BJ (cell line): ENCODE measurements around the gene SPRED2. TPM values are rescaled to one million over a fixed set of nuclear protein-coding genes. Genes with fewer than 3 reads are reported as not detected.

Experiments
- CTCF ChIA-PET: fragments of 350-600 bp; formaldehyde crosslinking; extraction: SDS; loops from one replicate; lab custom pipeline; 2021; ENCODE audit warnings: antibody characterized with exemption, inconsistent platforms; lab: Yijun Ruan, JAX
- POLR2A ChIA-PET: fragments of 300-600 bp; sonication (Branson Sonifier 250); formaldehyde crosslinking; extraction: SDS; loops from one replicate; lab custom pipeline; 2021; ENCODE audit warnings: antibody characterized with exemption; lab: Charles Lee
- DNase-seq: peaks from one replicate; pipeline ENCODE4 v3.0.0-alpha.2; 2011; ENCODE audit warnings: low read depth
- H3K27me3 ChIP-seq: 2 replicates; pipeline ENCODE4 v1.6.0; 2011; ENCODE audit warnings: low read length; ENCODE audit not compliant: control insufficient read depth, insufficient read depth
- H3K36me3 ChIP-seq: 2 replicates; pipeline ENCODE4 v1.5.1; 2011; ENCODE audit warnings: low read length; ENCODE audit not compliant: control insufficient read depth, insufficient read depth
- H3K4me3 ChIP-seq: 2 replicates; pipeline ENCODE4 v1.5.1; 2011; ENCODE audit warnings: low read depth, mild to moderate bottlenecking, control low read depth, low read length
- CTCF ChIP-seq: IDR thresholded peaks from 2 replicates; pipeline ENCODE4 v1.5.1; 2011; ENCODE audit warnings: low read depth, mild to moderate bottlenecking, control low read depth, inconsistent platforms, low read length, moderate library complexity; ENCODE audit not compliant: insufficient read depth
- polyA plus RNA-seq: library from polyadenylated mRNA; depleted of rRNA; stranded (reverse); fragments of >200 nt; gene quantifications from 2 replicates; pipeline ENCODE4 v1.2.3, GENCODE V29; 2011

Gene SPRED2
- polyA plus RNA-seq, 1 experiment = 13.1 TPM

DNA sequence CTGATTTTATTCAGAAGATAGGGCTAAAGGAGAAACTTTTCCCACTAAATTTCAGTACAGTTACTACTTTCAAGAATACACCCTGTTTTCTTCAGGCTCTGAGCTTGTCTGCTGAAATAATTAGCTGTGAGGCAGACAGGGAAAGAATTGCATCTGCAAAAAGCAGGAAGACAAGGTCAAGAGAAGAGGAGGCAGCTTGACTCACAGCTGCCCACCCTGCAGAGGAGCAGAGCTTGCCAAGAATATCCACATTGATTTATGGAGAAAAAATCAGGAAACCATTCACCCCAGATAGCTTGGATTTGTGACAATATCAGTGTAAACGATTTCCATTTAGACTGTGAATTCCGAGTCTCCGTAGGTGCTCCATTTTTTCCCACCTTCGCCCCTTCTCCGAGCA lies 155.8 kb downstream of the SPRED2 start:
- POLR2A ChIA-PET = interaction anchor here (0.6 kb wide), 1 partner anchor 1728 kb away, joined by 3 read pairs; no protein-coding TSS in a partner anchor
- no peak for TF ChIP-seq CTCF
- Histone ChIP-seq H3K4me3 (no peak overlapping the region), H3K36me3 (peaks cover 1% of the 10 kb centered on the region; the same call in 1 of the 2 replicates), H3K27me3 (no peaks in the 10 kb centered on the region)
- DNase-seq = no peak
- CTCF ChIA-PET = interaction anchor here (0.7 to 2.5 kb wide), 6 partner anchors 11 to 1387 kb away, joined by 3 to 9 read pairs (median 4); no protein-coding TSS in a partner anchor

GRCh38 chr2:65275141-65275915 lies 157.1 kb downstream of the SPRED2 start:
- H3K27me3 ChIP-seq = no peaks in the 10 kb centered on the region
- no peak for TF ChIP-seq CTCF
- POLR2A ChIA-PET = interaction anchor here (0.6 kb wide), 1 partner anchor 355 kb away, joined by 3 read pairs; no protein-coding TSS in a partner anchor
- peaks cover 2% of the 10 kb centered on the region; the same call in 1 of the 2 replicates for H3K36me3 ChIP-seq
- DNase-seq = no peak
- no peak overlapping the region for H3K4me3 ChIP-seq
- CTCF ChIA-PET = interaction anchor here (0.7 to 2.5 kb wide), 3 partner anchors 10 to 75 kb away, joined by 3 to 9 read pairs (median 3); no protein-coding TSS in a partner anchor

- no peaks in the 10 kb centered on the region for H3K27me3 ChIP-seq
- DNase-seq = no peak
- ChIA-PET CTCF (interaction anchor here (1.2 kb wide), 1 partner anchor 9 kb away, joined by 4 read pairs; no protein-coding TSS in a partner anchor), POLR2A (no interaction called here)
- peaks cover 2% of the 10 kb centered on the region; the same call in 1 of the 2 replicates for H3K36me3 ChIP-seq
- H3K4me3 ChIP-seq = no peak overlapping the region
- no peak for TF ChIP-seq CTCF
Measured at GRCh38 chr2:65273344-65273743, 159.1 kb downstream of the SPRED2 start.

- Histone ChIP-seq H3K4me3 (no peak overlapping the region), H3K27me3 (no peaks in the 10 kb centered on the region), H3K36me3 (peaks cover 6% of the 10 kb centered on the region)
- CTCF ChIA-PET = interaction anchor here (1.0 to 1.2 kb wide), 2 partner anchors 279 to 287 kb away, joined by 3 read pairs; no protein-coding TSS in a partner anchor
- POLR2A ChIA-PET = no interaction called here
- no peak for DNase-seq
- TF ChIP-seq CTCF = no peak
Measured at GRCh38 chr2:65268957-65269356, 163.4 kb downstream of the SPRED2 start.

DNA sequence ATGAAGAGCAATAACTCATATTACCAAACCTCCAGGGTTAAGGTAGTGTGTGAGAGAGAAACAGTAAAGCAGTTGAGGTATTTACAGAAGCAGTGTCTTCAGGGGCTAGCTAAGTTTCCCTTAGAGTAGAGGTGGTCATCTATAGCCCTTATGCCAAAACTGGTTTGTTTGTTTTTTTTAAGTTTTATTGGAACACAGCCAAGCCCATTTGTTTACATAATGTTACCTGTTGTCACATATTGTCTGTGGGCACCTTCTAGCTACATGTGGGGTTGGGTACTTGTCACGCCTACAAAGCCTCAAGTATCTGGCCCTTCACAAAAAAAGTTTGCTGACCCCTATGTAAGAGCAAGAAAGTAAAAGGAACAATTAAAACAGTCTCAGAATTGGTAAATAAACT lies 165.4 kb downstream of the SPRED2 start:
- Histone ChIP-seq H3K36me3 (peaks cover 6% of the 10 kb centered on the region), H3K4me3 (no peak overlapping the region), H3K27me3 (no peaks in the 10 kb centered on the region)
- ChIA-PET CTCF (interaction anchor here (1.3 kb wide), 1 partner anchor 57 kb away, joined by 3 read pairs; no protein-coding TSS in a partner anchor), POLR2A (interaction anchor here (0.6 to 0.9 kb wide), 2 partner anchors 309 to 1993 kb away, joined by 3 read pairs; no protein-coding TSS in a partner anchor)
- no peak for TF ChIP-seq CTCF
- DNase-seq = no peak
